HUES6 (cell line): ENCODE measurements around the gene CYP2E1.
"Not testable (repeated sequence)": the region's sequence is repeated elsewhere in the genome, so short reads cannot be mapped to it uniquely, and the experiment has no call there.

Experiments used
- H3K27ac ChIP-seq: 2 replicates; pipeline ENCODE4 v1.7.0; 2013; ENCODE audit warnings: low read depth, mild to moderate bottlenecking, low read length, inconsistent platforms
- H3K27me3 ChIP-seq: 2 replicates; pipeline ENCODE4 v1.6.1; 2013; ENCODE audit warnings: low read length; ENCODE audit not compliant: control insufficient read depth, insufficient read depth
- H3K36me3 ChIP-seq: 2 replicates; pipeline ENCODE4 v1.6.1; 2013; ENCODE audit warnings: low read length; ENCODE audit not compliant: control insufficient read depth, insufficient read depth
- H3K4me1 ChIP-seq: 2 replicates; pipeline ENCODE4 v1.6.1; 2013; ENCODE audit warnings: low read length; ENCODE audit not compliant: control insufficient read depth, insufficient read depth
- H3K4me3 ChIP-seq: 2 replicates; pipeline ENCODE4 v1.5.1; 2013; ENCODE audit warnings: low read depth, low read length
- H3K9ac ChIP-seq: one replicate; pipeline ENCODE4 v1.6.1; 2013; ENCODE audit warnings: mild to moderate bottlenecking, low read length
- H3K9me3 ChIP-seq: 2 replicates; pipeline ENCODE4 v1.6.1; 2013; ENCODE audit warnings: low read depth, low read length; ENCODE audit not compliant: control insufficient read depth, insufficient read depth

Gene CYP2E1

GRCh38 chr10:133526957-133527588 is at the start of gene CYP2E1:
Gene CYP2E1, plus strand, starts transcription at chr10:133527363. Its CDS starts 33 bp downstream, at chr10:133527396.
- Histone ChIP-seq H3K4me1 (peaks cover 3% of the 10 kb centered on the region; the same call in 1 of the 2 replicates), H3K27me3 (peaks cover 89% of the 10 kb centered on the region), H3K9me3 (peaks cover 37% of the 10 kb centered on the region), H3K4me3 (peak within 1 kb of the TSS; percentile 64), H3K27ac (no peak within 1 kb of the TSS), H3K9ac (peak within 1 kb of the TSS; percentile 35), H3K36me3 (no peaks in the 10 kb centered on the region)

DNA sequence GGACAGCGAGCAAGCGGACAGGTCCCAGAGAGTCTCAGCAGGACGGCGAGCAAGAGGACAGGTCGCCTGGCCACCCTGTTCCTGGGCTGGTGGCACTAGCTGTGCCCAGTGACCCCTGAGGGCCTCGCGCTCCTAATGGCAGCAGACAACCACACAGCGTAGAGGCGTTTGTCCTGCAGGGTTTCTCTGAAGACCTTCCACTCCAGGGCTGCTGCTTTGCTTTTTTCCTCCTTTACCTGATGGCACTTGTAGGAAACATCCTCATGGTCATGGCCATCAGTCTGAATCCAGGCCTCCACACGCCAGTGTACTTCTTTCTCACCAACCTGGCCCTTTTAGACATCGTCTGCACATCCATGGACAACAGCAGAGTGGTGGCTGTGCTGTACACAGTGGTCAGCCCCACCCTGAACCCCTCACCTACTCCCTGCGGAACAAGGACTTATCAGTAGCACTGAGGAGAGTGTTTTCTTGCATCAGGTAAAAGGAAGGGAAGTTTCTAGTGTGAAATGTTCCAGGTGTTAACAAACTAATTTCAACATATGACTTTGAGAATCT is 46.0 kb upstream of the CYP2E1 start:
- peaks cover 34% of the 10 kb centered on the region for H3K9me3 ChIP-seq
- H3K27me3 ChIP-seq: no peaks in the 10 kb centered on the region; the same call in 1 of the 2 replicates
- H3K4me1 ChIP-seq: no peaks in the 10 kb centered on the region
- no peak overlapping the region for H3K9ac ChIP-seq
- H3K36me3 ChIP-seq: no peaks in the 10 kb centered on the region
- no peak overlapping the region for H3K27ac ChIP-seq
- H3K4me3 ChIP-seq: no peak overlapping the region

- Histone ChIP-seq H3K36me3 (no peaks in the 10 kb centered on the region), H3K27ac (no peak overlapping the region), H3K27me3 (no peaks in the 10 kb centered on the region; the same call in 1 of the 2 replicates), H3K4me1 (no peaks in the 10 kb centered on the region), H3K9me3 (peaks cover 32% of the 10 kb centered on the region), H3K4me3 (no peak overlapping the region), H3K9ac (no peak overlapping the region)
These were observed 45.5 kb upstream of the CYP2E1 start for GRCh38 chr10:133481657-133482056.

- Histone ChIP-seq H3K4me1 (no peaks in the 10 kb centered on the region), H3K9ac (no peak overlapping the region), H3K9me3 (peaks cover 52% of the 10 kb centered on the region), H3K27ac (no peak overlapping the region), H3K36me3 (no peaks in the 10 kb centered on the region), H3K4me3 (no peak overlapping the region), H3K27me3 (no peaks in the 10 kb centered on the region; the same call in 1 of the 2 replicates)
These were observed 42.3 kb upstream of the CYP2E1 start for GRCh38 chr10:133484818-133485217.

- no peaks in the 10 kb centered on the region for H3K4me1 ChIP-seq
- no peaks in the 10 kb centered on the region for H3K36me3 ChIP-seq
- H3K27ac ChIP-seq: no peak overlapping the region
- no peak overlapping the region for H3K4me3 ChIP-seq
- H3K9me3 ChIP-seq: peaks cover 47% of the 10 kb centered on the region
- no peak overlapping the region for H3K9ac ChIP-seq
- no peaks in the 10 kb centered on the region; the same call in 1 of the 2 replicates for H3K27me3 ChIP-seq
These were observed 40.1 kb upstream of the CYP2E1 start for GRCh38 chr10:133487085-133487484.

DNA sequence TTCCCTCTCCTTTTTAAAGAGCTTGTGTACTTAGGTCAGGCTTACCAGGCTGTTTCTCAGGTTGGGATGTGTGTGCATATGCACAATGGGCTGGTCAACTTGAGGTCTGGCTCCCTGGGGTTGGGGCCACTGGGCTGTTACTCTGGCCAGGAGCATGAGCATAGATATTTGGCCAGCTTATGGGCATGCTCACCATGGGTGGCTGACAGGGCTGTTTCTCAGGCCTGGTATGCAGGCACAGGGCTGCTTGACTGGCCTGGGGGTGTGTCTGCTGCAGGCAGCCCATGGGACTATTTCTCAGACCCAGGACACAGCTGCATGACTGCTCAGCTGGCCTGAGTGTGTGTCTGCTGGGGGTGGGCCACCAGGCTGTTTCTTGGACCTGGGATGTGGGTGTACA is 38.8 kb upstream of the CYP2E1 start:
- no peak overlapping the region for H3K9ac ChIP-seq

DNA sequence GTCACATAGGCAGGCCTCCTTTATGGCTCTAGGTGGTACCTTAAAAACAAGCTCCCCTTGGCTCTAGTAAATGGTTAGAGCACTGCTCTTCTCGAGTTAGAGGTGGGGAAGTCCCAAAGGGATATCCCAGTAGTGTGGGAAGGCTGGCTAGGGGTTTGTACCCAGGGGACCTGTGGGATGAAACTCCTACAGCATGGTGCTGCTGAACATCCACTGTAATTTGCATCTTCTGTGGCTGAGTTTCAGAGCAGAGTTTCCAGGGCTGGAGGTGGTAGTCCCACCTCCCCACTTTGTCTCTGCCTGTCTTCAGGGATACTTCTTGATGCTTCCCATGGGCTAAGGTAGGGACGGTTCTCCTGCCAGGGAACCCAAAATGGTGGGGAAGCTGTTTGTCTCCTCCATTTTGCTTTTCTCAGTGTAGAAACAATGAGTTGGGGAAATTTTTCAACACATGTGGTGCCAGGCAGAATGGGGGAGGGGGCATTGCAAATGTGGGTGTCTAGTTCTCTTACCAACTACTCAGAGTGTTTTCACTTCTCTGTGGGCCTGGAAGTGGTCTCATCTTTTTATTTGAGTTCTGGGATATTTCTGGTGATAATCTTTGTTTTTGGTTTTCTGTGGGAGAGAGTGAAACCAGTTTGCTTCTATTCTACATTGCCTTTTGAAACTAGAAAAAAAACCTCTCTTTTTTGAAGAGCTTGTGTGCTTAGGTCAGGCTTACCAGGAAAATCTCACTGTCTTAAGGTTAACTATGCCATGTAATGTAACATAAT is 37.2 kb upstream of the CYP2E1 start:
- Histone ChIP-seq H3K27ac (no peak overlapping the region), H3K4me1 (no peaks in the 10 kb centered on the region), H3K9ac (no peak overlapping the region), H3K36me3 (no peaks in the 10 kb centered on the region), H3K4me3 (no peak overlapping the region), H3K9me3 (peaks cover 51% of the 10 kb centered on the region; the same call in 1 of the 2 replicates), H3K27me3 (no peaks in the 10 kb centered on the region)

More for the DNA sequence above, 38.8 kb upstream of the CYP2E1 start:
- Histone ChIP-seq H3K9me3 (peaks cover 48% of the 10 kb centered on the region), H3K4me1 (no peaks in the 10 kb centered on the region), H3K27ac (no peak overlapping the region), H3K36me3 (no peaks in the 10 kb centered on the region), H3K27me3 (no peaks in the 10 kb centered on the region), H3K4me3 (no peak overlapping the region)

DNA sequence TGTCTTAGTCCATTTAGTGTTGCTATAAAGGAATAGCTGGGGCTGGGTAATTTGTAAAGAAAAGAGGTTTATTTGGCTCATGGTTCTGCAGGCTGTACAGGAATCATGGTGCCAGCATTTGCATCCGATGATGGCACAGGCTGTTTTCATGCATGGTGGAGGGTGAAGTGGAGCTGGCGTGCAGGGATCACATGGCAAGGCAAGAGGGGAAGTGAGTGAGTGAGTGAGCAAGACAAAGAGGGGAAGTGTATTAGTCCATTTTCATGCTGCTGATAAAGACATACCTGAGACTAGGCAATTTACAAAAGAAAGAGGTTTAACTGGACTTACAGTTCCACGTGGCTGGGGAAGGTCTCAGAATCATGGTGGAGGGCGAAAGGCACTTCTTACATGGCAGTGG is 33.6 kb upstream of the CYP2E1 start:
- H3K36me3 ChIP-seq, H3K9ac ChIP-seq, H3K4me3 ChIP-seq, H3K27ac ChIP-seq, H3K4me1 ChIP-seq, H3K27me3 ChIP-seq: not testable (repeated sequence)
- H3K9me3 ChIP-seq: peaks cover 61% of the 10 kb centered on the region

GRCh38 chr10:133497363-133497762 is 29.8 kb upstream of the CYP2E1 start:
- H3K4me1 ChIP-seq, H3K27ac ChIP-seq, H3K4me3 ChIP-seq, H3K27me3 ChIP-seq, H3K9ac ChIP-seq, H3K36me3 ChIP-seq: not testable (repeated sequence)
- peaks cover 58% of the 10 kb centered on the region for H3K9me3 ChIP-seq

DNA sequence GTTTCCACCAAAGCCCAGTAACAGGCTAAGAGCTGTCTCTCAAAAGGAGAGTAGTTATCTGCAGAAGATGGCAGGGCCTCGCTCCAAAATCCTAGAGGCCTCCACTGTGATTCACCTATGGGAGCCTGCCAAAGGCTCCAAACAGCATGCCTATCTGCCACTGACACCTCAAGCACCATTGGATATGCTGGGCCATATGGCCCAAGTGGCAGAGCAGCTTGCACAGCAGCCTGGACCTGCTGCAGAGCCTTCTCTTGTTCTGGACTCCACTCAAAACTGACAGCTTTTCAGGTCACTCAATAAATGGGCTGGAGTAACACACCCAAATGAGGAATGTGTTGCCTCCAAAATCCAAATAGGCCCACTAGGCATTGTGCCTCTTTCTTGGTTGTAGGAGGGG is 28.0 kb upstream of the CYP2E1 start:
- H3K4me3 ChIP-seq, H3K36me3 ChIP-seq, H3K9ac ChIP-seq, H3K27ac ChIP-seq, H3K27me3 ChIP-seq, H3K4me1 ChIP-seq: not testable (repeated sequence)
- peaks cover 47% of the 10 kb centered on the region for H3K9me3 ChIP-seq

DNA sequence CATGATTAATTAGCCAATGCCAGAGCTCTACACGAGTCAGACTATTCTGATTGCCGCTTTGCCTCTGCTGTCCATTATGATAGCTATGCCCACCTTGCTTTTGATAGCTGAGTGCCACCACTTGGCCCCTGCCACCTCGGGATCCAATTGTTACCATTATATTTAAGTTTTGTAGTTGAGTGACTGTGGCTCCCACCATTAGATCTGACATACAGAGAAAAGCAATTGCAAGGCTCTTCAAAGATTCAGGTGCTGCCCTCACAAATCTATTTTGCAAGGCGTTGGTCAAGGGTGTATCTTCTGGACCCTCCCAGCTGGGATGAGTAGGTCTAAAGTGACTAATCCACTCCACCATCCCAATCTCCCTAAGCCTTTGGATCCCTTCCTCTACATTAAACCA is 26.3 kb upstream of the CYP2E1 start:
- H3K9ac ChIP-seq, H3K4me3 ChIP-seq, H3K4me1 ChIP-seq, H3K27ac ChIP-seq, H3K27me3 ChIP-seq, H3K36me3 ChIP-seq: not testable (repeated sequence)
- peaks cover 38% of the 10 kb centered on the region for H3K9me3 ChIP-seq
